MM.1S (cell line): Measurements from ENCODE around the gene DENND4B.

Source experiments
- EZH2 ChIP-seq: fragments of 300-600 bp; sonication (generic); optimal IDR thresholded peaks from 2 replicates; pipeline ENCODE3; 2017; ENCODE audit warnings: low read depth, mild to moderate bottlenecking, antibody characterized with exemption, low read length, mixed read lengths
- EZH2phosphoT487 ChIP-seq: fragments of 300-600 bp; sonication (generic); IDR thresholded peaks from 2 replicates; pipeline ENCODE4 v1.6.1; 2018; ENCODE audit warnings: antibody characterized with exemption, low read length
- TF ChIP-seq, protein P1 (sequence below): fragments of 300-600 bp; sonication (generic); IDR thresholded peaks from 2 replicates; pipeline ENCODE4 v1.5.1; 2016; ENCODE audit warnings: antibody characterized with exemption, low read length, mixed read lengths

DNA sequence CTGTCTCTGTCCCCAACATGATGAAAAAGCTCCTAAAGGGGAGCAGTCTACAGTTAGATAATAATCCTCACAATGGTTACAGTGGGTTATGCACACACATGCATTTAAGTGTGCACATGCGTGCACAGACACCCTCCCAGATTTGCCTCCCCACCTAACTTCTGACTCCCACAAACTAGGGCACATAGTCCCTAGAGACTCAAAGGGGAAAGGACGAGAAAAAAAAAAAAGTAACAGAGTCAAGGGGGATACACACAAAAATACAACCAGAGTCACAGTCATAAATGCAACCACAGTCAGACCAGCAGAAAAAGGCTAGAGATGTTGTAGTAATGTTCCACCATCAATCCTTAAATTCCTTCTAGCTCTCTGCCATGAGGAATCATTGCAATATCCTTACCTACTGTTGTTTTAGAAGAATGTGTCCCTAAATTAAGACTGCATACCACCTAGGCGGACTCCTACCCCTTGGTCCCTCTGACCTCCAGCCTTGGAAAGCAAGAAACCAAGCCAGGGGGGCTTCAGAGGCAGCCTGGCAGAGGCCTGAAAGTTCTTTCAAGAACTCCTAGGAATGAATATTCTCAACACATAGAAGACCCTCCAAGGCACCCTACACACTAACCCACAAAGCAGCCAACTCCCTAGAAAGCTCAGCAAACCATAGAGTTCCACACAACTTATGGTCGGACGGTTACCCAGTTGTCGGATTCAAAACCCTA, 10.6 kb upstream of the DENND4B start:
- TF ChIP-seq EZH2 (no peak), EZH2phosphoT487 (no peak)
- TF ChIP-seq, protein P1, sequence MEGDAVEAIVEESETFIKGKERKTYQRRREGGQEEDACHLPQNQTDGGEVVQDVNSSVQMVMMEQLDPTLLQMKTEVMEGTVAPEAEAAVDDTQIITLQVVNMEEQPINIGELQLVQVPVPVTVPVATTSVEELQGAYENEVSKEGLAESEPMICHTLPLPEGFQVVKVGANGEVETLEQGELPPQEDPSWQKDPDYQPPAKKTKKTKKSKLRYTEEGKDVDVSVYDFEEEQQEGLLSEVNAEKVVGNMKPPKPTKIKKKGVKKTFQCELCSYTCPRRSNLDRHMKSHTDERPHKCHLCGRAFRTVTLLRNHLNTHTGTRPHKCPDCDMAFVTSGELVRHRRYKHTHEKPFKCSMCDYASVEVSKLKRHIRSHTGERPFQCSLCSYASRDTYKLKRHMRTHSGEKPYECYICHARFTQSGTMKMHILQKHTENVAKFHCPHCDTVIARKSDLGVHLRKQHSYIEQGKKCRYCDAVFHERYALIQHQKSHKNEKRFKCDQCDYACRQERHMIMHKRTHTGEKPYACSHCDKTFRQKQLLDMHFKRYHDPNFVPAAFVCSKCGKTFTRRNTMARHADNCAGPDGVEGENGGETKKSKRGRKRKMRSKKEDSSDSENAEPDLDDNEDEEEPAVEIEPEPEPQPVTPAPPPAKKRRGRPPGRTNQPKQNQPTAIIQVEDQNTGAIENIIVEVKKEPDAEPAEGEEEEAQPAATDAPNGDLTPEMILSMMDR, result no peak
